Activated T-helper 1 cell treated with Interleukin-2 at 50 U/mL for 16 hours (primary cell): ENCODE measurements around the gene SP140L.
"Not testable (repeated sequence)": the region's sequence is repeated elsewhere in the genome, so short reads cannot be mapped to it uniquely, and the experiment has no call there.

Source experiments
- DNase-seq: peaks from one replicate; pipeline ENCODE4 v3.0.0-alpha.2; 2020; ENCODE audit warnings: low read depth

SP140L gene

DNA sequence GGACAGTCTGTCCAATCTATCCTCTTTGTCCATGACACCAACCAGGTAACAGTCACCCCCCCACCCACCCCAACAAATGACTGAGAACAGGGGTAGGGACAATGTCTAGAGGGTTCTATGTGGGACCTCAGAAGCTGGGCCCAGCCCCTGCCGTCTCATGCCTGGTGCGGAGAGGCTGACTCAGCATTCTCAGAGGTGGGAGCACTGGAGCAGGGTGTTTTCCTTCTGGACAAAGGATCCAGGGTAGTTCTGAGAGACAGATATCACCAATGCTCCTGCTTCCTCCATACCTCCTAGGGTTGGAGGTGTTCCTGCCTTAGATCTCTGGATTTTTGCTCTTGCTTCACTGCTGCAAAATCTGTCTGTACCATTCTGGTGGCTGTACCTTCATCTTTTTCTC lies 55.1 kb downstream of the SP140L start:
- DNase-seq, result no peak

GRCh38 chr2:230383453-230383852 lies 56.5 kb downstream of the SP140L start:
- no peak for DNase-seq

DNA sequence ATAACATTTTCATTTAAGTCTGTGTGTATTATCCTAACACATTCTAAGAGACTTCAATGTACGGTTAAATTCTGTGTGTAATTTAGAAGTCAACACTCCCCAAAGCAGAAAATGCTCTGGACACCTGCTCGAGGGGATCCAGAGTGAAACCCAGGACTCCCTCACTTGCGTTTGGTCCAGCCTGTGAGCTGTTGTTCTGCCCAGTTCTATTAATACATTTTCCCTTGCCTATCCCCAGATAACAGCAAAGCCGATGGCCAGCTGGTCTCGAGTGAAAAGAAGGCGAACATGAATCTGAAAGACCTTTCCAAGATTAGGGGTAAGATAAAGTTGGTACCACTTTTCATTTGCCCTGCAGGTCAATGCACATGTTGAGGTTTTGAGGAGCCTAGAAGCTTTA lies 58.0 kb downstream of the SP140L start:
- DNase-seq, result no peak

DNA sequence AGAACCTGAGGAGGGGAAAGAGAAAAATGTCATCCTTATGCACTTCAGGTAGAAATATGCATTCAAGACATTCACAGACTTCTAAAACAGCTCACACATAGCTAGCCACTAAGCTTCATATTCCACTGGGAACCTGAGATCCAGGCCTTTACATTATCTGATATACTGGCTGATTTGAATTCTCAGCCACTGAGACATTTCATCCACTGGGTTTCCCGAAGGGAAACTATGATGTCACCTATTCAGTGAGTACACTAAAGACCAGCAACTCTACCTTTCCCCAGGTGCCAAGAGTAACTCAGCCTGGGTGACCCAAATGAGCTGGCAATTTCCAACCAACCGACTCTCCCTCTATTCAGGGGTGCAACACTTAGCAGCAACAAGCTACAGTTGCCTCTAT lies 67.3 kb downstream of the SP140L start:
- DNase-seq, result no peak

DNA sequence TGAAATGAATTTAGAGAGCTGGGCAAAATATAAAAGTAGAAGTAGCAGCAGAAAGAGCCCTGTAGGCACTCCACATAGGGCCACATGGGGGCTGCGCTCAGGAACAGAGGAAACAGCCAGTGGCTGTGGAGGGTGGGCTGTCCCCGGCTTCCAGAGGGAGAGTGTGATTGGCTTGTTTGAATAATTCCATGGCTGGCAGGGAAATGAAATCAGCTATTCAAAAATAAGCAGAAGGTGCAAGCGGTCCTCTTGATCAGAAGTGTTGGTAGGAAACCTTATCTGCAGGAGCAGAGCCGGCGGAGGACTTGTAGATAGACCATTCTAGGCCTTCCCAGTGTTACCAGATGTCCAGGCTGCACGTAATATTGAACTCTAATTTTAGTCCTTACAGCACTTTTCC lies 71.7 kb downstream of the SP140L start:
- DNase-seq, result not testable (repeated sequence)

GRCh38 chr2:230400041-230400440 lies 73.0 kb downstream of the SP140L start:
- no peak for DNase-seq

DNA sequence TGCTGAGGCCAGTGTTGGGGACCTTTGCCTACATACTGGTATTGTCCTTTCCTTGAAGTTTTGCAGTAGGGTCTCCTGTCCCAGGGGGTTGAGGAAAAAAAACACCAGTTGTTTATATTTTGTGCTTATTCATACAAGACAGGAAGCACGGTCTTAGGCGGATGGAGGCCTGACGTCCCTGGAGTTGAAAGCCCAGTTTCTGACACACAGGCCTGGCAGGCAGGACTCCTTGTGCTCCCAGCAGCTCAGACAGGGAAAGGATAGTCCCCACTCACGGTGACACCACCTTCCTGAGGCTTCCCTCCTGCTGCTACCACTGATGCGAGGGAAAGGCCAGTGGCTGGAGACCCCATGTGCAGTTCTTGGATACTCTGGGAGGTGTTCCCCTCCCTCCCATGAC lies 73.5 kb downstream of the SP140L start:
- DNase-seq, result no peak

DNA sequence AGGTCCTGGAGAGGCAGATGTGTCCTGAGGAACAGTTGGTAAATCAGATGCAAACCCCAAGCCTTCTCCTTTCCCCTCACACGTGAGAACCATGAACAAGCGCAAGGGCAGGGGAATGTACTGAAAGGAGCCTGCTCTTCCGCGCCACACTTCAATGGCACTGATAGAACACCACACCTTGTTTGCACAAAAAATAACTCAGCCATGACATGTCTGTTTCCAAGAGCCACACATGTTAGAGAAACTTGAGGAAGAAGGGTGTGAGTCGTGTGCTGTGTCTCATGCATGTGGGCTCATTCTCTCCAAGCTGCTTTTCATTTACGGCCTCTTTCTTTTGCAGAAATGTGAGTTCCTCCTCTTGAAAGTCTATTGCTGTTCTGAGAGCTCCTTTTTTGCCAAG lies 74.0 kb downstream of the SP140L start:
- not testable (repeated sequence) for DNase-seq

DNA sequence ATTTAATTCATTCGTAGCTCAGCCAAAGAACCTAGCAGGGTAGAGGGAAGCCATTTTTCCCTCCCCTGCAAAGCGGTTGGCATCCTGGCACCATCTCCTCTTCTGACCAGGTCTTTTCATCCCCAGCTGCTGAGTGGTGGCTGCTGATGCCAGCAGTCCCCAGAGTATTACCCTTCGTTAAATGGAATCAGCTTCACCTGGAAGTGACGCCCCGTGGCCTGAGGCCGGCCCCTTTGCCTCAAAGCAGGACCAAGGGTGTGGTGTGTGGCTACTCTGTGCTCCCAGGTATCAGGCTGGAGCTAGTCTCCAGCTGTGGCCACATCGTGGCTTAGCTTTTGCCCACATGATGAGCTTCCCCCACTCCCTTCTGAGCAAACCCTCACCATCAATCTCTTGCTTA lies 76.8 kb downstream of the SP140L start:
- DNase-seq, result no peak

DNA sequence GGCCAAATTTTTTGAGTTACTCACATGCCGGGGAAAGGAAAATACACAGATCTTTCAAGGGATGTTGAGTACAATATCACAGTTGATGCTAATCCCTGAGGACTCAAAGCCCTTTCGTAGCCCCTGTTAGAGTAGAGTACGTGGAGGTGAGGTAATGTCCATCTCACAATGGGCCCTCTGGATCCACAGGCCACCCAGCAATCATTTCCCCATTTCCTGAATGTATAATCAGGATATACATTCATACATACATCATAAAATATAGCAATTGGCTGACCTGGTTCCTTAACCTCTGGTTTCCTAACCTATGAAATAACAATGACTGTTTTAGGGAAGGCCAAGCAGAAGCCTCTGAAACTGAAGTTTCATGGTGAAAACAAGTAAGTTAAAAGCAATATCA lies 78.8 kb downstream of the SP140L start:
- DNase-seq, result no peak

GRCh38 chr2:230408244-230408842 lies 81.3 kb downstream of the SP140L start:
- no peak for DNase-seq

DNA sequence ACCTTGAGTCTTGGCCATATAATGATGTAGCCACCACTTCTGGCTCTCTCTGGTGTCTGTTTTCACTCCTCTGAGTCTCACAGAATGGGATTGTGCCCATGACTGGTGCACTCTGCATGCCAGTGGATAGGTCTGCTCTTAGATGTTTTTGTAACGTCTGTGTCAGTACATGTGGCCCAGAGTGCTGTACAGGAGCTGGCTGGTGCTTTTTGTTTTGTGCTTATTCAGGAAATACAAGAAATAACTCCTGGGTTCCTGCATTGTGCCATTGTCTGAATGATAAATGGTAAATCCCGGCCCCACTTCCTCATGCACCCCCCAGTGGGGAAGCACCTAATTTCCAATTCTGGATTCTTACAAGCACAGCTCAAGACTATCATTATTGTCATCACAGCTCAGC lies 82.3 kb downstream of the SP140L start:
- not testable (repeated sequence) for DNase-seq

- DNase-seq, result no peak
Measured at GRCh38 chr2:230410263-230410662, 83.3 kb downstream of the SP140L start.

- DNase-seq, result no peak
Measured at GRCh38 chr2:230410861-230411569, 84.0 kb downstream of the SP140L start.

DNA sequence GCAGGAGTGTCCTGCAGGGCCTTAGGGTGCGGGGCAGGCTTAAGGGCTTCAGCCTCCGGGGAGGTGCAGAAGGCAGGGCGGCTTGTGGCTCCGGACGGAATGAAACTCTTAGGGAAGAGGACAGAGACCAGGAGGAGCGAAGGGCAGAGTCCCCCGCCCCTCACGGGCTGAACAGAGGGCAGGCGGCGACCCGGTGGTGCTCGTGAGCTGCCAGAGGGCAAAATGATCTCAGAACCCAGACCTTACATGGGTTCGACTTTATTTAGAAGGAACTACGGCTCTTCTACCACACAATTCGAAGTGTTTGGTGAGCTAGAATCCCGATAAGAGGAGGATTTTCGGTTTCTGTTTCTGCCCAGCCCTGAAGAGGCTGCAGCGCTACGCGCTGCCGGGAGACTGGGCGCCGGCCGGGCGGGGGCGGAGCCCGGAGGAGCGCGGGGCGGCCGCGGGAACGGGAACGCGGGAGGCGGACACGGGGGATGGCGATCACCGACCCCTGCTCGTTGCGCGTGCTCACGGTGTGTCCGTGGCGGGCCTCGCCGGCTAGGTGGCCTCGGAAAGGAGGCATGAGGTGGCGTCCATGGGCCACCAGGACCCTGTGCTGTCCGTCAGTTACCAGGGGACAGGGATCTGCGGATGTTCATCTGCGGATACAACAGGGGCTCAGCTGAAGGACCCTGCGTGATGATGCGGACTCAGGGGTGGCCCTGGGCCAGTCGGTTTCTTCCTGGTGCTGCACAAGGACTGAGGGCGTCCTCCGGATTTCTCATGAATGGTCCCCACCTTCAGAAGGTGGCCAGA lies 84.8 kb downstream of the SP140L start:
- DNase-seq, result peak; percentile 55

- no peak for DNase-seq
Measured at GRCh38 chr2:230412371-230412711, 85.3 kb downstream of the SP140L start.

DNA sequence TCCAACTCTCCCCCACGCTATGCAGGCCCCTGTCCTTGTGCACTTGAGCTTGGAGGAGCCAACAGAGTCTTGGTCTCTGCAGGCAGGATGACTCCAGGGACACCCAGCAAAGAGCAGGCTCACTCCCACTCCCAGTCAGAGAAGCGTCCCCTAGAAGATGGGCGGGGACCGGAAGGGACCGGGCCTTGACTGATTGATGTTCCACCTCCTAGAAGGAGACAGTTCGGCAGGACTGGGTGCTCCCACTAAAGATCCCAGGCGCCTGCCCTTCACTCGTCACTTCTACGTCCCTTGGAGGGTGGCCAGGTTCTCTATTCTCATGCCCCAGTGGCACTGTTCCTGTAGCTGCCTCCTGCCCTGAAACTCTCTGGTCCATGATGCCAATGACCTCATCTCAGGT lies 85.9 kb downstream of the SP140L start:
- no peak for DNase-seq

GRCh38 chr2:230413479-230413878 lies 86.5 kb downstream of the SP140L start:
- DNase-seq, result no peak

- no peak for DNase-seq
Measured at GRCh38 chr2:230414302-230414701, 87.3 kb downstream of the SP140L start.

- DNase-seq, result peak; percentile 62
Measured at GRCh38 chr2:230416061-230416721, 89.2 kb downstream of the SP140L start, which contains the start of gene SP100. Gene SP100 (plus strand): TSS chr2:230416201. CDS start chr2:230416297, 96 bp downstream.

- DNase-seq, result no peak
Measured at GRCh38 chr2:230417436-230417835, 90.4 kb downstream of the SP140L start.

DNA sequence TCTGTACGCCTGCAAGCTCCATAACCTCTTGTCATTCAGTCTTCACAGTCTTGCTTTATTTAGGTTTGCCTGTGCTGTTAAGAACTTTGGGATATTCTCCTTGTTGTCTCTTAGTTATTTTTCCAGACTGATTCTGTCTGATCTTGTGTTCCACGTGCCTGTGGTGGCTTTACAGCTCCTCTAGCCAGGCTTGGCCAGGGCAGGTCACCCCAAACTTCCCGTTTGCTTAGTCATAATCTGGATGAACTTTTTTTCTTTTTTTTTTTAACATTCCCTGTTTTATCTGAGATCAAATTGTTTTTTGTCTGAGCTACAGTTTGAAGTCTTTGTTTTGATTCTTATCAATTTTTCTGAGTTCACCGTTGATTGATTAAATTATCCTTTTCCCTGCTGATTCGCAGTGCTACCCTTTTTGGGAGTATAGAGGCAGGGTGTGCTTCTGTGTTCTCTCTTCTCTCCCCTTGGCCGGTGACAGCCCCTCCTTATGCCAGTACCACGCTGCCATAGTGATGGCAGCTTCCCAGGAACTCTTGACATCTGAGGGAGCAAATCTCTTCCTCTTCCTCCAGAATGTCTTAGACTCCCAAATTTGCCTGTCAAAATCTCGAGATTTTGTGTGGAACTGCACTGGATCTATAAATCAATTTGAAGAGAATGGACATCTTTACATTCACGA lies 91.5 kb downstream of the SP140L start:
- no peak for DNase-seq
